Mesenchymal stem cell (in vitro differentiated cells and primary cell): Measurements from ENCODE around the gene KRTAP21-1.

Experiments
- DNase-seq: peaks from one replicate; pipeline ENCODE4 v3.0.0-alpha.2; 2013
- H2AFZ ChIP-seq: one replicate; pipeline ENCODE4 v1.6.1; 2013; ENCODE audit warnings: low read depth, mild to moderate bottlenecking, control low read depth, inconsistent platforms, low read length, moderate library complexity
- H2AK5ac ChIP-seq: 2 replicates; pipeline ENCODE4 v1.6.1; 2013; ENCODE audit warnings: low read length, moderate library complexity, mild to moderate bottlenecking, inconsistent platforms; ENCODE audit not compliant: severe bottlenecking
- H2BK120ac ChIP-seq: one replicate; pipeline ENCODE4 v1.6.1; 2013; ENCODE audit warnings: low read depth, mild to moderate bottlenecking, inconsistent platforms, low read length, moderate library complexity
- H2BK12ac ChIP-seq, 2 experiments: one replicate each; pipeline ENCODE4 v1.6.1; 2013; ENCODE audit warnings: inconsistent platforms in 2 of 2, low read length in 2 of 2, mild to moderate bottlenecking in 2 of 2, moderate library complexity in 2 of 2, control low read depth in 1 of 2
- H2BK15ac ChIP-seq: one replicate; pipeline ENCODE4 v1.6.1; 2013; ENCODE audit warnings: mild to moderate bottlenecking, low read depth, inconsistent platforms; ENCODE audit not compliant: poor library complexity, severe bottlenecking
- H2BK5ac ChIP-seq: 2 replicates; pipeline ENCODE4 v1.6.1; 2013; ENCODE audit warnings: low read depth, mild to moderate bottlenecking, low read length, control low read depth, inconsistent platforms; ENCODE audit not compliant: poor library complexity, severe bottlenecking
- H3K14ac ChIP-seq, 2 experiments: one replicate each; pipeline ENCODE4 v1.6.1; 2013; ENCODE audit warnings: inconsistent platforms in 2 of 2, low read length in 2 of 2, control low read depth in 1 of 2, mild to moderate bottlenecking in 1 of 2, moderate library complexity in 1 of 2
- H3K18ac ChIP-seq, 2 experiments: one replicate each; pipeline ENCODE4 v1.6.1; 2013; ENCODE audit warnings: inconsistent platforms in 2 of 2, low read length in 2 of 2, control low read depth in 1 of 2, low read depth in 1 of 2, mild to moderate bottlenecking in 1 of 2
- H3K23ac ChIP-seq, 2 experiments: one replicate each; pipeline ENCODE4 v1.6.1; 2013; ENCODE audit warnings: inconsistent platforms in 2 of 2, low read length in 2 of 2, mild to moderate bottlenecking in 2 of 2, moderate library complexity in 2 of 2, control low read depth in 1 of 2
- H3K27ac ChIP-seq: 2 replicates; pipeline ENCODE4 v1.5.1; 2013; ENCODE audit warnings: mild to moderate bottlenecking, moderate library complexity, low read length, control low read depth, inconsistent platforms; ENCODE audit not compliant: poor library complexity, severe bottlenecking
- H3K27me3 ChIP-seq, 2 experiments: 2 replicates each; pipeline versions ENCODE4 v1.6.1 to v1.7.0; 2013; ENCODE audit warnings: low read length in 2 of 2, mild to moderate bottlenecking in 2 of 2, moderate library complexity in 2 of 2, control low read depth in 1 of 2, inconsistent platforms in 1 of 2; ENCODE audit not compliant: control insufficient read depth in 1 of 2, insufficient read depth in 1 of 2
- H3K36me3 ChIP-seq, 2 experiments: 2 replicates each; pipeline versions ENCODE4 v1.6.1 to v1.7.0; 2013; ENCODE audit warnings: low read length in 2 of 2, control low read depth in 1 of 2, inconsistent platforms in 1 of 2, low read depth in 1 of 2, mild to moderate bottlenecking in 1 of 2; ENCODE audit not compliant: insufficient read depth in 2 of 2, control insufficient read depth in 1 of 2
- H3K4ac ChIP-seq, 2 experiments: one replicate each; pipeline ENCODE4 v1.6.1; 2013; ENCODE audit warnings: inconsistent platforms in 2 of 2, low read length in 2 of 2, mild to moderate bottlenecking in 2 of 2, moderate library complexity in 2 of 2, control low read depth in 1 of 2, low read depth in 1 of 2
- H3K4me1 ChIP-seq: 2 replicates; pipeline ENCODE4 v1.6.1; 2013; ENCODE audit warnings: low read depth, low read length, control low read depth; ENCODE audit not compliant: control insufficient read depth, insufficient read depth
- H3K4me2 ChIP-seq: 2 replicates; pipeline ENCODE4 v1.6.1; 2013; ENCODE audit warnings: low read length, mild to moderate bottlenecking, inconsistent platforms; ENCODE audit not compliant: poor library complexity, severe bottlenecking
- H3K4me3 ChIP-seq, 2 experiments: 2 replicates each; pipeline versions ENCODE4 v1.5.1 to v1.7.0; 2013; ENCODE audit warnings: low read length in 2 of 2, mild to moderate bottlenecking in 2 of 2, control low read depth in 1 of 2, low read depth in 1 of 2; ENCODE audit not compliant: insufficient read depth in 1 of 2
- H3K79me1 ChIP-seq: replicated peaks from 2 replicates; pipeline ENCODE4 v1.6.1; 2013; ENCODE audit warnings: mild to moderate bottlenecking, control low read depth, low read length, inconsistent platforms; ENCODE audit not compliant: poor library complexity, severe bottlenecking
- H3K9ac ChIP-seq: 2 replicates; pipeline ENCODE4 v1.7.0; 2013; ENCODE audit warnings: mild to moderate bottlenecking, low read length, moderate library complexity
- H3K9me3 ChIP-seq: 2 replicates; pipeline ENCODE4 v1.7.0; 2013; ENCODE audit warnings: mild to moderate bottlenecking, low read length; ENCODE audit not compliant: control insufficient read depth
- H4K8ac ChIP-seq: one replicate; pipeline ENCODE4 v1.6.1; 2013; ENCODE audit warnings: inconsistent platforms, mild to moderate bottlenecking, low read length, moderate library complexity
- H4K91ac ChIP-seq: one replicate; pipeline ENCODE4 v1.6.1; 2013; ENCODE audit warnings: mild to moderate bottlenecking, low read length, inconsistent platforms
- WGBS: methylation state at CpG from one replicate; pipeline ENCODE4 v1.1.7; 2013; ENCODE audit warnings: mixed read lengths; 5-methylcytosine and 5-hydroxymethylcytosine counted together

KRTAP21-1 gene

GRCh38 chr21:30740462-30740861, 14.8 kb downstream of the KRTAP21-1 start:
- Histone ChIP-seq H3K4me1 (no peaks in the 10 kb centered on the region), H3K23ac (no peak overlapping the region), H3K36me3 (no peaks in the 10 kb centered on the region), H3K27me3 (no peaks in the 10 kb centered on the region), H4K91ac (no peak overlapping the region), H2BK120ac (no peak overlapping the region), H3K14ac (no peak overlapping the region), H2BK5ac (no peak overlapping the region), H3K4ac (no peak overlapping the region), H3K9me3 (peaks cover 5% of the 10 kb centered on the region), H3K79me1 (no peaks in the 10 kb centered on the region), H3K9ac (no peak overlapping the region), H2AK5ac (no peak overlapping the region), H3K27ac (no peak overlapping the region), H3K4me3 (no peak overlapping the region), H2BK12ac (no peak overlapping the region), H3K18ac (no peak overlapping the region), H4K8ac (no peak overlapping the region), H2AFZ (no peak overlapping the region), H3K4me2 (no peak overlapping the region), H2BK15ac (no peak overlapping the region)
- no peak for DNase-seq
- 78% methylated on average over 1 of the region's 2 CpGs for WGBS

GRCh38 chr21:30733026-30733425, 22.2 kb downstream of the KRTAP21-1 start:
- Histone ChIP-seq H2BK120ac (no peak overlapping the region), H2BK12ac (no peak overlapping the region)

DNA sequence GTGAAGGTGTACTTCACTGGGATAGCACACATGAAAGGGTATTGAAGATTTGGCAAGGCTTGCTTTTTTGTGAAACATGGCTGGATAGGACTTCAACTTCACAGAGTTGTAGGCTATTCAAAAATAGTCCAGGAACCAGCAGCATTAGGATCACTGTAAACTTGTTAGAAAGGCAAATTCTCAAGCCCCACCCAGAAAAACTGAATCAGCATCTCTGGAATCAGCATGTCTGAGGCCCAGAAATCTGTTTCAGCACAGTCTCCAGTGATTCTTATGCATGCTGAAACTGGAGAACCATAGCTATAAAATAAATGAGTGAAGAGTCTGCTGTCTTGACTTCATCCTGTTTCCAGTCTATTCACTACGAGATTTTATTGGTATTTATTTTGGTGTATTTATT, 28.5 kb downstream of the KRTAP21-1 start:
- no peak overlapping the region for H2AFZ ChIP-seq
- H3K27ac ChIP-seq, result no peak overlapping the region
- WGBS, result no CpG with 5 or more reads among the region's 1 CpG
- H3K9me3 ChIP-seq, result peaks cover 3% of the 10 kb centered on the region
- H3K27me3 ChIP-seq, result no peaks in the 10 kb centered on the region
- H3K14ac ChIP-seq, result no peak overlapping the region
- no peak overlapping the region for H2BK12ac ChIP-seq
- H3K4ac ChIP-seq, result no peak overlapping the region
- H3K4me1 ChIP-seq, result no peaks in the 10 kb centered on the region
- no peak overlapping the region for H4K8ac ChIP-seq
- no peaks in the 10 kb centered on the region for H3K36me3 ChIP-seq
- no peak overlapping the region for H2AK5ac ChIP-seq
- no peak overlapping the region for H3K9ac ChIP-seq
- H2BK5ac ChIP-seq, result no peak overlapping the region
- no peak overlapping the region for H3K4me2 ChIP-seq
- no peak overlapping the region for H2BK15ac ChIP-seq
- no peaks in the 10 kb centered on the region for H3K79me1 ChIP-seq
- H4K91ac ChIP-seq, result no peak overlapping the region
- no peak overlapping the region for H3K18ac ChIP-seq
- no peak overlapping the region for H3K23ac ChIP-seq
- H2BK120ac ChIP-seq, result no peak overlapping the region
- DNase-seq, result no peak
- H3K4me3 ChIP-seq, result no peak overlapping the region

More at GRCh38 chr21:30733026-30733425, 22.2 kb downstream of the KRTAP21-1 start:
- no peaks in the 10 kb centered on the region for H3K9me3 ChIP-seq
- H3K4me3 ChIP-seq, result no peak overlapping the region
- no peak overlapping the region for H4K91ac ChIP-seq
- no peak overlapping the region for H3K18ac ChIP-seq
- no peak overlapping the region for H3K14ac ChIP-seq
- DNase-seq, result no peak
- no peak overlapping the region for H3K9ac ChIP-seq
- no peaks in the 10 kb centered on the region for H3K79me1 ChIP-seq
- H2BK5ac ChIP-seq, result no peak overlapping the region
- H3K4me2 ChIP-seq, result no peak overlapping the region
- H3K23ac ChIP-seq, result no peak overlapping the region
- no peaks in the 10 kb centered on the region for H3K27me3 ChIP-seq
- H3K27ac ChIP-seq, result no peak overlapping the region
- H2AFZ ChIP-seq, result no peak overlapping the region
- no peaks in the 10 kb centered on the region for H3K36me3 ChIP-seq
- H4K8ac ChIP-seq, result no peak overlapping the region
- no CpG with 5 or more reads among the region's 1 CpG for WGBS
- no peak overlapping the region for H2AK5ac ChIP-seq
- H3K4me1 ChIP-seq, result no peaks in the 10 kb centered on the region
- H3K4ac ChIP-seq, result no peak overlapping the region
- H2BK15ac ChIP-seq, result no peak overlapping the region

- Histone ChIP-seq H3K14ac (no peak overlapping the region), H3K4me3 (no peak overlapping the region), H2BK12ac (no peak overlapping the region), H2AK5ac (no peak overlapping the region), H2AFZ (no peak overlapping the region), H3K18ac (no peak overlapping the region), H3K23ac (no peak overlapping the region), H3K27ac (no peak overlapping the region), H3K4me2 (no peak overlapping the region), H3K79me1 (no peaks in the 10 kb centered on the region), H4K91ac (no peak overlapping the region), H2BK5ac (no peak overlapping the region), H4K8ac (no peak overlapping the region), H3K9me3 (no peaks in the 10 kb centered on the region), H3K4ac (no peak overlapping the region), H2BK15ac (no peak overlapping the region), H2BK120ac (no peak overlapping the region), H3K27me3 (no peaks in the 10 kb centered on the region), H3K36me3 (no peaks in the 10 kb centered on the region), H3K9ac (no peak overlapping the region), H3K4me1 (no peaks in the 10 kb centered on the region)
- DNase-seq, result no peak
- WGBS, result 93% methylated on average over 1 of the region's 1 CpG
Measured at GRCh38 chr21:30719401-30719800, 35.8 kb downstream of the KRTAP21-1 start.
